GM21619 (cell line): ENCODE results near the gene PMFBP1.

Experiments
- ATAC-seq: cut with Tn5 transposase; IDR thresholded peaks from one replicate; pipeline ENCODE4 v1.9.1; 2021; ENCODE audit not compliant: unreplicated experiment

Gene PMFBP1

DNA sequence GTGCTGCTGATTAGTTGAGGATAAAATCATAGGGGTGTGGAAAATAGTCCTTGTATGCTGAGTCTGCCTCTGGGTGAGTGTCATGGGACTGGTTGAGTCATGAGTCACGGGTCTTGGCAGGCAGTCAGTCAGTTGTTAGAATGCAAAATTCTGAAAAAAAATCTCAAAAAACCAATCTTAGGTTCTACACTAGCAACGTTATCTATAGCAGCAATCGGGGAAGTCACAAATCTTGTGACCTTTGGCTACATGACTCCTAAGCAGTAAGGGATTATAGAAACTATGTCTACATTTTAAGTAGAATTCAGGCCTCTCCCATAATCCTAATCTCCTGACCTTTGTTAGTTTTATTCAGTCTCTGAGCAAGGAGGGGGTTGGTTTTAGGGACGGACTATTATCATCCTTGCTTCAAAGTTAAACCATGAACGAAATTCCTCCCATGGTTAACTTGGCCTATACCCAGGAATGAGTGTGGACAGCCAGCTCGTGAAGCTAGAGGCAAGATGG, 18.0 kb upstream of the PMFBP1 start:
- no peak for ATAC-seq

DNA sequence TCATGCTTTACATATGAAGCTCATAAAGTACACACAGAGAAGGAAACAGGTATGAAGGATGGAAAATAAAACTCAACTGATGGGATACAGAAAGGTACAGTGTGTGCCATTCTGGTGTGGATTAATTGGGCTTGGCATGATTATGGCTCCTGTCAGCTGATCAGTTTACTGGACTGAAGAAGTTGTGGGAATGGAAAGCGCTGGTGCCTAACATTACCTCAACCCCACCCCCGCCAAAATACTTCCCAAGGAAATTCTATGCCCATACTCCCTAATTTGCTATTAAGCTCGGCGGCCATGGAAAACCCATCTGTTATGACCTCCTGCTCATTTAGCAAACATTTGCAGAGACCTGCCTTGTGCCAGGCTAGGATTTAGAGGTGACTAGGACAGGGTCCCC, 16.6 kb upstream of the PMFBP1 start:
- no peak for ATAC-seq

GRCh38 chr16:72187551-72187950, 15.6 kb upstream of the PMFBP1 start:
- no peak for ATAC-seq

GRCh38 chr16:72182976-72183375, 11.0 kb upstream of the PMFBP1 start:
- no peak for ATAC-seq

DNA sequence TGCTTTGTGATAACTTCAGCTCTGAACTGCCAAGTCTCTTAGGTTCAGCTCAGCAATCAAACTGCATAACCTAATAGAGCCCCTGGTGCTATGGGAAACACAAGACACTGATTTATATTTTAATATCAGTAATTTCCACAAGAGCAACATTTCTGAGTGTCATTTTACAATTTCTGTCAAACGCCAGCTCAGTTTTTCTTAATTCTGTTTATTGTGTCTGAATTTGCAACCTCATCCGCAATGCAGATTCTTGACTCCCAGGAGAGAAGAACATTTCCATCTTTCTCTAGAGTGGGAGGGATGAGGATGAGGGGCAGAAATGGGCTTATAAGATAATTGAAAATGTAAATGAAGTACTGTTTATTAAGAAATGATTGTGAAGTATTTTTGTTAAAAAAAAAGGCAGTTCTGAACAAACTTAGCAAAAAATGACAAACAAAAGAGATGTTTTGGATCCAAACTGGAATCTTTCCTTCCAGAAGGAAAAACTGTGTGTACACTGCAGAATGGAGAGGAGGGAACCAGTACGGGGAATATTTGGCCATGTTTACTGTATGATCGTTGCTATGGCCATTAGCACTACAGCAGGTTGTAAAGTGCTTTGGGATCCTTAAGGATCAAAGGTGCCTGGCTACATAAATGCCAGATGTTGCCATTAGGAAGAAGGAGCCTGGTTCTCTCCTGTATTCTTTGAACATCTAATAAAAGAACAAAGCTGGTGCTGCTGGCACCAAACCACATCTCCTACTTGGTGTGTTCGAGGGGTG, 7.4 kb upstream of the PMFBP1 start:
- no peak for ATAC-seq

DNA sequence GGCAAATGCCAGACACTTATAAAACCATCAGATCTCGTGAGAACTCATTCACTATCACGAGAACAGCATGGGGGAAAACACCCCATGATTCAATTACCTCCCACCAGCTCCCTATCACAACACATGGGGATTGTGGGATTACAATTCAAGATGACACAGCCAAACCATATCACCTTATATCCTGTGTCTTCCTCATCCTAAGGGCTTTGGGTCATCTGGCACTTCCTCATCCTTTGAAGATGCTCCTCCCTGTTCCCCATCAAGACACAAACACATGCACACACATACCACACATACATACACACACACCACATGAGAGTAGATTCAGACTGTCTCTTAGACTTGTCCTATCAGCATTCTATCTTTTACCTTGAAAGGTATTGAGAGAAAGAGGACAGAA, 2.8 kb upstream of the PMFBP1 start:
- ATAC-seq, result no peak

DNA sequence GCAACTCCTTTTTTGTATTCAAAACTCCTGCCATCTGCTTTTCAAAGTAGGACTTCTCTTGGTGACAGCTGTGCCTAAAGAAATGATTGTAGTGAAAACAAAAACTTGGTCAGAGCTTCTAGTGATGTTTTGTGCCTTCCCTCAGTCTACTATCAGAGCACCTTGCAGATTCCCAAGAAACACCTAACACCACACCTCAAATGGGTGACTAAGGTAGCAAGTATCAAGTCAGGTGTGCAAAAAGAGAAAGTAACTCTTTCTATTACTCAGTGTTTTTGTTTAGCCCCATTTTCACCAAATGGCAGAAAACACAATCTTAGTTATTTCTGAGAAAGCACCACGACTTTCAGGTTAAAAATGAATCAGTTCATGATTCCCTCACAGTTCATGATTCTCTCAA, 2.0 kb upstream of the PMFBP1 start:
- ATAC-seq, result no peak

DNA sequence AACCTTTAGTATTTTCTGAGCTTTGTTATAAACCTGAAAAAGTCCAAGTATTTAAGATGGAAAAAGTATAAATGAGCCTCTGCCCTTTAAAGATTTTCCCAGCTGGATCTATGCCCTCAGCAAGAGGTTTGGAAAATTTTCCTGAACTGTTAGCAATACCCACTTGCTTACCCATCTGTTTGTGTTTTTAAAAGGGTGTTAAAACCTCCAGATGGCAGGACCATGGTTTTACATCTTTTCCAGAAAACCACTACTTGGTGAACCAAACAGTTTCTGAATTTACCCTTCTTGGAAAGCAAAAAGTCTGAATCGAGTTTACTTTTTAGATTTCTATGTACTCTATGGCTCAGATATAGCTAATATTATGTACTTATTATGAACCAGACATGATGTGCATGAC, 719 bp downstream of the PMFBP1 start:
- ATAC-seq, result no peak

DNA sequence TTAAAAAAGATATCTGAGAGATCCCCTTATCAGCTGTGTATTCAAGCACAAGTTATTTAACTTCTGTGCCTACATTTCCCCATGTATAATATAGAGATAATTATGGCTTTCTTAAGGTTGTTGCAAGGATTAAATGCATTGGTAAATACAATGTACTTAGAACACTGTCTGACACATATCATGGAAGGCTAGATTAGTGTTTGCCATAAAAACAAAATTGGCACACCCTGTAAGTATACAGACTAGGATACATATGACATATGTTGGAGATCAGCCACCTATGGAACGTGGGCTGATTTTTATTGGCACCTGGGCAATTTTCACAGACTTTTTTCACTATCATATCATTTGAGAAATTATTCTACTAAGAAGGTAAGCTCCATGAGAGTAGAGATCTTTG, 2.2 kb downstream of the PMFBP1 start:
- no peak for ATAC-seq

- no peak for ATAC-seq
These were observed 3.6 kb downstream of the PMFBP1 start for GRCh38 chr16:72168365-72168764.

DNA sequence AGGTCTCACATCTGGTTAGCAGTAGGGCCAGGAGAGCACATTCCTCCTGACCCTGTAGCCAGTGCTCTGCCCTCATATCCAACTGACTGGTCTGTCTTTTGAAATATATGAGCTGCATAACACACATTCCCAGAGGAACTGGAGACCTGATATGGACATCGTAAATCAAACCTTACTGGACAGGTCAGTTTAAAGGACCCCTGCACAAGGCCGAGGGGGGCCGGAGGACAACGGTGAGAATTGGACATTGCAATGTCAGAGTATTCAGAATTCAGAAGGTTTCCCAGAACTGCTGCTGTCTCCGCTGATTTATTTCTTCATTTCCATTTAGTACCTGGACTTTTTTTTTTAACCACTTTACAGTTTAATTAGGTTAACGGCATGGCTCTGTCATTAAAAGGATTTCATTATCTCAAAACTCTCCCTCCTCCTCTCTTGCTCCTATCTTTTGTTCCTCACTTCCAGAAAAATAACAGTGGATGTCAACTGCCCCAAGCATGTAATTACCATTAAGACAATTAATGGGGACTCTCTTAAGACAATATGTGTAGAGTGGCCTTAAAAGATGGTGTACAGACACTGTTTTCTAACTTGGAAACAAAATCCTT, 4.9 kb downstream of the PMFBP1 start:
- no peak for ATAC-seq

DNA sequence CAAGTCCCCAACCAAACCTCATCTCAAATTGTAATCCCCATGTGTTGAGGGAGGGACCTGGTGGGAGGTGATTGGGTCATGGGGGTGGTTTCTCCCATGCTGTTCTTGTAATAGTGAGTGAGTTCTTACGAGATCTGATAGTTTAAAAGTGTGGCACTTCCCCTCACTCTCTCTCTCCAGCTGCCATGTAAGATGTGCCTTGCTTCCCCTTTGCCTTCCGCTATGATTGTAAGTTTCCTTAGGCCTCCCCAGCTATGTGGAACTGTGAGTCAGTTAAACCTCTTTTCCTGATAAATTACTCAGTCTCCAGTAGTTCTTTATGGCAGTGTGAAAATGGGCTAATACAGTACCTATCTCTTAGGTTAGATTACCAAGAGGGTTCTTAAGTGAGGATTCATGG, 5.8 kb downstream of the PMFBP1 start:
- ATAC-seq, result no peak

GRCh38 chr16:72164691-72165090, 7.3 kb downstream of the PMFBP1 start:
- no peak for ATAC-seq

DNA sequence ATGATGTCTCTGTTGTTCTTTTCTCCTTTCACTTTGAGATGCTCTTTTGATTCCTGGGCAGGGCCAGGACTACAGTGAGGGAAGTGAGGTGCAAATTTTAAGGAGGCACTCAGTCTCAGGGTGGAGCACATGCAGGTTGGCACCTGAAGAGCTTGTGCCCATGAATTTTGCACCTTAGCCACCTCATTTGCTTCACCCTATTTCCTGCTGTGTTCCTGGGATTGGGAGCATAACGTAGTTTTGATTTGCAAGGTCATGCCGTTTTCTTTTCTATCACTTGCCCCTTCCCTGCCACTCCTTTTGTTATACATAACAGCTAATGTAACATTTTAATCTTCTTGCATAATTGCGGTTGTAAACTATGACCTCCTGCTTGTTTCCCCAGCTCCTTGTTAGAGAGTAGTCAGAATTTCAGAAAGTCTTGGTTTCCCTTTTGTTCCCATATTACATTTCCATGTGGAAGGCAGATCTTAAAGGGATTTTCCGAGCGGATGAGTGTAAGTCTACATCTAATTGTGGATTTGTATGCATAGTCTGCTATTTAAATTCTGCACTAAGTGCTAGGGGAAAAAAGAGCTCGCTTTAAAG, 9.8 kb downstream of the PMFBP1 start:
- no peak for ATAC-seq

- no peak for ATAC-seq
These were observed 12.2 kb downstream of the PMFBP1 start for GRCh38 chr16:72159801-72160200.

DNA sequence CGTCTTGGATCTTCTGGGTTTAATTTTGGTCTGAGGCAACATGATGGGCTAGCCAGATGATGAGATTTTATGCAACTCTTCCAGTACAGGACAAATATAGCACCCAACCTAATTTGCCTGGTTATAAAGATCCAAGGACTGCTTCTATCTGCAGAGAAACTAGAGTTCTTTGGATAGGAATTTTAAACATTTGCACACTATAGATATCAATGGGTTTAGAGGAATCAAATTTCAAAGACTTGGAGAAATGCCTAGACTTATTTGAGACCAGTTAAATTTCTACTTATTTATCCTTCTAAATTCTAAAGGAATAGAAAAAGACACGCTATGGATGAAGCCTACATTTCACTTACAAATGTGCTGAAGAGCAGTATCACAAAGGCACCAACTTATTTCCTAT, 12.6 kb downstream of the PMFBP1 start:
- ATAC-seq, result no peak

DNA sequence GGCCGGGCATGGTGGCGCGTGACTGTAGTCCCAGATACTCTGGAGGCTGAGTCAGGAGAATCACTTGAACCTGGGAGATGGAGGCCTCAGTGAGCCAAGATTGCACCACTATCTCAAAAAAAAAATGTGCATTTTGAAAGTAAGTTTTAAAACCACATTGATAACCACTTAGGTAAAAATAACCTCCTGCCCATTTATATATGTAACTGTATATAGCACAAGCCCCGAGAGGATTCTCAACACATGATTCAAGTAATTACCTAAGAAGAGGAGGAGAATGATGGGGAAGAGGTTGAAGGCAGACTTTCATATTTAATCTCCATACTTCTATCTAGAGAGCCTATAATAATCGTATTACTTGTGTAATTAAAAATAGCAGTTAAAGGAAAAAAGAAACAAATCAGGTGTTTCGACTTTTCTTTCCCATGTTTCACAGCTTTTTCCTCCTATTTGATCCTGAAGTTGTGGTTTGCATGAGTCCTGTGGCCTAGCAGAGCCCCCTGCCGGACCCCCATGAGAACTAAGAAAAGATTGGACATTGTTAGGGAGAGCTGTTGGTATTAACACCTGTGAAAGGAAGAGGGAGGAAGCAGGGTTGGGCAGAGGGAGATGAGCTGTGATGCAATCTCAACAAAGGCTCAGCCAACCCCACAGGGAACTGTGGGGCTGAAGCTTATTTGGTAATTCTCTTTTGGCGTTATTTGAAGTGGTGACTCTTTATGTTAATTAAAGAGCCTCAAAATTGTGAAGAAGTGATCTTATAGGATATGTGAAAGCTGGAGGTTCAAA, 22.1 kb downstream of the PMFBP1 start:
- ATAC-seq, result no peak

DNA sequence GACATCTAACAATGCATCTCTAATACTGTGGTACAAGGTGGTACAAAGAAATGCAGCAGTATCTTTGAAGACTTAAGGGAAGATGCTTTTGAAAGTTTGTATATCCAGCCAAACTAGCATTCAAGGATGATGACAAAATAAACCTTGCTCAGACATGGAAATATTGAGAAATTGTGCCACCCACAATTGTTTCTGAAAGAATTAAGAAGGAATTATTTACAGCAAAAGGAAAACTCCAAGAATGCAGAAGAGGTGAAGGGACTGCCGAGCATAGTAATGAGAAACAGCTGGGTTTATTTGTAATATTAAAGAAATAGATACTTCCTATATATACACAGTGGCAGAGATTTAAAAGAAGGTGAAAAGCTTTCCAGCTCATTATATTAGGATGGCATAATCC, 29.5 kb downstream of the PMFBP1 start:
- ATAC-seq, result no peak

DNA sequence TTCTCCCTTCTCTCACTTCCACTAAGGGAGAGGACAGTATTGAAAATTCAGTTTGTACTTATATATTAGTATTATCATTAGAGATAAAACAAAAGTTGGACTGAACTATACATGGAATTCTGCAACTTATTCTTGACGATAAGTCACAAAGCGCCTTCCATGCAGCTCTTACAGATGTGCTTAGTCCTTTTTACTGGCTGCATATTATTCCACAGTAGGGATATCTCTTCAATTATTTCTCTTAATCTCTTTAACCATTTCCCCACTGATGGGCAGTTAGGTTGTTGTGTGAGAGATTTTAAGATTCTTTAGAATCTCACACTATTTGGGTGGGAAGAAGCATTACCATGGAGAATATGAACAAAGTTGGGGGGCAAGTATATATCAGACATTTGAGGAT, 32.0 kb downstream of the PMFBP1 start:
- no peak for ATAC-seq

- no peak for ATAC-seq
These were observed 33.8 kb downstream of the PMFBP1 start for GRCh38 chr16:72138064-72138572.

GRCh38 chr16:72137380-72138063, 34.4 kb downstream of the PMFBP1 start:
- no peak for ATAC-seq
